NT2/D1 (cell line): ENCODE data around the gene AGAP5.
"Not testable (repeated sequence)": the region's sequence is repeated elsewhere in the genome, so short reads cannot be mapped to it uniquely, and the experiment has no call there.

Experiments used
- SUZ12 ChIP-seq: IDR thresholded peaks from 2 replicates; pipeline ENCODE4 v1.6.1; 2011; ENCODE audit not compliant: insufficient read length, insufficient read depth; ENCODE audit errors: extremely low read depth
- YY1 ChIP-seq: IDR thresholded peaks from 2 replicates; pipeline ENCODE4 v1.6.1; 2011; ENCODE audit not compliant: insufficient read length, insufficient read depth
- ZNF274 ChIP-seq: IDR thresholded peaks from 2 replicates; pipeline ENCODE4 v1.6.1; 2011; ENCODE audit warnings: mild to moderate bottlenecking, low read depth, low read length

GRCh38 chr10:73729781-73730152, 31.9 kb upstream of the AGAP5 start:
- not testable (repeated sequence) for TF ChIP-seq ZNF274, YY1, SUZ12
